ENCODE measurements around the gene HTR1B.

Gene HTR1B

GRCh38 chr6:77463308-77463860 lies at the start of gene HTR1B:
TSS of gene HTR1B (minus strand) at chr6:77463491. CDS start at chr6:77463403, 88 bp downstream.
- DNase-seq (ENCODE audit: low read depth) = no peak

- DNase-seq (ENCODE audit: low read depth) = no peak
These were observed 49.3 kb upstream of the HTR1B start for GRCh38 chr6:77512554-77512953.

GRCh38 chr6:77511860-77512259 lies 48.6 kb upstream of the HTR1B start:
- DNase-seq (ENCODE audit: low read depth) = no peak

GRCh38 chr6:77502981-77503380 lies 39.7 kb upstream of the HTR1B start:
- DNase-seq (ENCODE audit: low read depth) = no peak

GRCh38 chr6:77492530-77492929 lies 29.2 kb upstream of the HTR1B start:
- DNase-seq (ENCODE audit: low read depth) = no peak

GRCh38 chr6:77487808-77488425 lies 24.6 kb upstream of the HTR1B start:
- no peak for DNase-seq (ENCODE audit: low read depth)

- DNase-seq (ENCODE audit: low read depth) = no peak
These were observed 19.7 kb upstream of the HTR1B start for GRCh38 chr6:77482981-77483380.

- DNase-seq (ENCODE audit: low read depth) = no peak
These were observed 11.7 kb upstream of the HTR1B start for GRCh38 chr6:77474973-77475372.

- DNase-seq (ENCODE audit: low read depth) = no peak
These were observed 11.1 kb upstream of the HTR1B start for GRCh38 chr6:77474286-77474956.

GRCh38 chr6:77470983-77471382 lies 7.7 kb upstream of the HTR1B start:
- DNase-seq (ENCODE audit: low read depth) = no peak

- no peak for DNase-seq (ENCODE audit: low read depth)
These were observed 5.6 kb upstream of the HTR1B start for GRCh38 chr6:77468939-77469338.

GRCh38 chr6:77466451-77467437 lies 3.5 kb upstream of the HTR1B start:
- no peak for DNase-seq (ENCODE audit: low read depth)

- no peak for DNase-seq (ENCODE audit: low read depth)
These were observed 2.8 kb upstream of the HTR1B start for GRCh38 chr6:77466055-77466450.

- DNase-seq (ENCODE audit: low read depth) = no peak
These were observed 1.2 kb upstream of the HTR1B start for GRCh38 chr6:77464495-77464867.

GRCh38 chr6:77463861-77464494 lies 687 bp upstream of the HTR1B start:
- no peak for DNase-seq (ENCODE audit: low read depth)

- no peak for DNase-seq (ENCODE audit: low read depth)
These were observed 658 bp downstream of the HTR1B start for GRCh38 chr6:77462359-77463307.

- DNase-seq (ENCODE audit: low read depth) = no peak
These were observed 1.5 kb downstream of the HTR1B start for GRCh38 chr6:77461796-77462195.

GRCh38 chr6:77458421-77458820 lies 4.9 kb downstream of the HTR1B start:
- no peak for DNase-seq (ENCODE audit: low read depth)

- DNase-seq (ENCODE audit: low read depth) = no peak
These were observed 5.5 kb downstream of the HTR1B start for GRCh38 chr6:77457720-77458349.

- no peak for DNase-seq (ENCODE audit: low read depth)
These were observed 6.6 kb downstream of the HTR1B start for GRCh38 chr6:77456531-77457248.
